OCI-LY7 (cell line): ENCODE measurements around the gene RTN4R. TPM values are rescaled to one million over a fixed set of nuclear protein-coding genes. Genes with fewer than 3 reads are reported as not detected.

Experiments
- BruUV-seq: library from RNA; stranded (reverse); fragments of 400-500 nt; replicated peaks from 2 replicates; lab custom pipeline; 2021; lab: Mats Ljungman, UMichigan
- CTCF ChIA-PET: fragments of 300-600 bp; sonication (Branson Sonifier 250); formaldehyde crosslinking; loops from one replicate; lab custom pipeline; 2022; ENCODE audit warnings: antibody characterized with exemption; ENCODE audit not compliant: unreplicated experiment; lab: Charles Lee
- POLR2A ChIA-PET: fragments of 300-600 bp; sonication (Branson Sonifier 250); formaldehyde crosslinking; loops from one replicate; lab custom pipeline; 2022; ENCODE audit warnings: antibody characterized with exemption; lab: Charles Lee
- DNase-seq: peaks from one replicate; pipeline ENCODE4 v3.0.0-alpha.2; 2015; ENCODE audit warnings: low spot score
- H2AFZ ChIP-seq: fragments of 200-600 bp; sonication (generic), shearing (Covaris generic); 2 replicates; pipeline ENCODE4 v1.6.1; 2014; ENCODE audit warnings: mild to moderate bottlenecking, antibody characterized with exemption, low read length, moderate library complexity
- H3K27ac ChIP-seq: fragments of 200-600 bp; sonication (generic); 2 replicates; pipeline ENCODE4 v1.5.1; 2014; ENCODE audit warnings: mixed run types, low read depth, mild to moderate bottlenecking, moderate library complexity, low read length, inconsistent platforms; ENCODE audit not compliant: poor library complexity, severe bottlenecking
- H3K36me3 ChIP-seq: fragments of 200-600 bp; sonication (generic); 2 replicates; pipeline ENCODE4 v1.6.1; 2014; ENCODE audit warnings: mild to moderate bottlenecking, antibody characterized with exemption, low read length, moderate library complexity, mixed read lengths; ENCODE audit not compliant: insufficient read depth
- H3K4me1 ChIP-seq: fragments of 200-600 bp; sonication (generic); 2 replicates; pipeline ENCODE4 v1.5.1; 2014; ENCODE audit warnings: mild to moderate bottlenecking, low read length; ENCODE audit not compliant: insufficient read depth, poor library complexity, severe bottlenecking
- H3K4me2 ChIP-seq: fragments of 200-600 bp; sonication (generic); 2 replicates; pipeline ENCODE4 v1.6.1; 2014; ENCODE audit warnings: mild to moderate bottlenecking, low read length
- H3K4me3 ChIP-seq: fragments of 200-600 bp; sonication (generic); 2 replicates; pipeline ENCODE4 v1.5.1; 2014; ENCODE audit warnings: mild to moderate bottlenecking, low read depth, low read length; ENCODE audit not compliant: poor library complexity, severe bottlenecking
- H3K79me2 ChIP-seq: fragments of 200-600 bp; sonication (generic); 2 replicates; pipeline ENCODE4 v1.6.1; 2016; ENCODE audit warnings: low read depth, mild to moderate bottlenecking, low read length, moderate library complexity, mixed read lengths; ENCODE audit not compliant: insufficient read depth
- H3K9me2 ChIP-seq: fragments of 200-600 bp; sonication (generic); 2 replicates; pipeline ENCODE4 v1.6.1; 2016; ENCODE audit warnings: mild to moderate bottlenecking, low read length, mixed read lengths; ENCODE audit not compliant: insufficient read depth
- H3K9me3 ChIP-seq: fragments of 200-600 bp; sonication (generic); 2 replicates; pipeline ENCODE4 v1.6.1; 2014; ENCODE audit warnings: mild to moderate bottlenecking, mixed run types, low read length, mixed read lengths
- H4K20me1 ChIP-seq: fragments of 200-600 bp; sonication (generic); 2 replicates; pipeline ENCODE4 v1.6.1; 2014; ENCODE audit warnings: mild to moderate bottlenecking, antibody characterized with exemption, low read length, moderate library complexity, mixed read lengths; ENCODE audit not compliant: insufficient read depth
- EZH2phosphoT487 ChIP-seq: fragments of 200-600 bp; sonication (generic); IDR thresholded peaks from 2 replicates; pipeline ENCODE4 v1.6.1; 2018; ENCODE audit warnings: low read depth, borderline replicate concordance, mild to moderate bottlenecking, mixed run types, antibody characterized with exemption, low read length, moderate library complexity, mixed read lengths
- intact Hi-C: fragments of 100-400 bp; cut with micrococcal nuclease; formaldehyde crosslinking; loops from one replicate; pipeline ENCODE4 v1.10.0; 2022; ENCODE audit not compliant: unreplicated experiment
- total RNA-seq, 2 experiments: library from RNA; depleted of rRNA in 1 of 2; stranded (reverse); fragments of >200 nt in 1 of 2; shearing (Covaris generic) in 1 of 2; gene quantifications; 2 replicates each; pipeline ENCODE4 v1.2.3, GENCODE V29; 2014 to 2022
- TF ChIP-seq, protein P1 (sequence below): fragments of 200-600 bp; sonication (generic); conservative IDR thresholded peaks from 2 replicates; pipeline ENCODE4 v1.5.1; 2014; ENCODE audit warnings: mild to moderate bottlenecking, antibody characterized with exemption, low read length, moderate library complexity, mixed read lengths

The RTN4R gene
- total RNA-seq, 2 experiments from 2014 or later = not detected

DNA sequence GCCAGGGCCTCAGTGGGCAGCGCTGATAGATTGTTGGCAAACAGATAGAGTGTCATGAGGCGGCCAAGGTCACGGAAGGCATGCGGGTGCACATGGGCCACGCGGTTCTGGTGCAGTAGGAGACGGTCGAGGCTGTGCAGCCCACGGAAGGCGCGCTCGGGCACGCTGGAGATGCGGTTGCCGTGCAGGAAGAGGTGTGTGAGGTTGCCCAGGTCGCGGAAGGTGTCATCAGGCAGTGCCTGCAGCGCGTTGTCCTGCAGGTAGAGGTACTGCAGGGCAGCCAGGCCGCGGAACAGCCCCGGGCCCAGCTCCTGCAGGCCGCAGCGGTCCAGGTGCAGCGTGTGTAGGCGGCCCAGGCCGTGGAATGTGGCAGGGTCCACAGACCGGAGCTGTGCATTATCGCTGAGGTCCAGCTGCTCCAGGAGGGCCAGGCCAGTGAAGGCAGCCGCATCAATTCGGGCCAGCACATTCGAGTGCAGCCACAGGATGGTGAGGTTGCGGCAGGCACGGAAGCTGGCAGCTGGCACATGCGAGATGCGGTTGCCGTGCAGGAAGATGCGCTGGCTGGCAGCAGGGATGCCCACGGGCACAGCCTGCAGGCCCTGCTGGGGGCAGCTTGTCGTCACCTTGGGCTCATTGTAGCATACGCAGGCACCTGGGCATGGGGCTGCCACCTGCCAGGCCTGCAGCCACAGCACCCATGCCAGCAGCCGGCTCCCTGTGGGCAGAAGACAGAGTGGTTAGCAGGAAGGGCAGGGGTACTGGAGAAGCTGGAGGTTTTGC lies 25.5 kb downstream of the RTN4R start:
- BruUV-seq = no TSS peak
- CTCF ChIA-PET = no interaction called here

DNA sequence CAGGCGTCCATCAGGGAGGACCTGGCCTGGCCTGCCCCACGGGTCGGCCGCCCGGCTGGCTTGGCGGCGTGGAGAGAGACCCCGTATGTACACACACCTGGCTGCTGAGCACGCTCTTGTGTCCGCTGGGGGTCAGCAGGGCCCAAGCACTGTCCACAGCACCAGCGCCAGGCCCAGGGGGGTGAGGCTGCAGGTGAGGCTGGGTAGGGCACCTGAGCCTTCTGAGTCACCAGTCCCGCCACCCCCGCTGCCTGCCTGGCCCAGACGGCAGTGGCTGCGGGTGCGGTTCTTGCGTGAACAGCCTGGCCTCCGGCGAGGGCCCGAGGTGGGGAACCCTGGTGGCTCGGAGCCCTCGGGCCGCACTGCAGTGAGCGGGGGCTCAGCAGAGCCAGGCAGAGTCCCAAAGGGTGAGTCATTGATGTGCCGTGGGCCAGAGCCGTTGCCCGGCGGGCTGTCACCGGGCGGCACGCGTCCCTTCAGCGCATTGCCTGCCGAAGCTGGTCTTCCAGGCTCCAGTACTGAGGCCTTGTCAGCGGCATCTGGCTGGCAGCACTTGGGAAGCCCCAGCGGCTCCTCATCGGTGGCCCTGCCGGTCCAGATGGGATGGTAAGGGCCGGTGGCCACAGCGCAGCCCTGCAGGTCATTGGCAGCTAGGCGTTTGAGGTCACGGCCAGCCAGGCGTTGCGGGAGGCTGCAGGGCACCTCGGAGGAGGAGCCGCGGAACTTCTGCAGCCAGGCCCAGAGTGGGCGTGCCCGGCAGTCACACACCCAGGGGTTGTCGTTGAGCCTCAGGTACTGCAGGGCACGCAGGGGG lies 26.3 kb downstream of the RTN4R start:
- CTCF ChIA-PET = no interaction called here
- POLR2A ChIA-PET = no interaction called here
- Histone ChIP-seq H3K36me3 (no peaks in the 10 kb centered on the region), H4K20me1 (no peaks in the 10 kb centered on the region), H3K79me2 (no peaks in the 10 kb centered on the region), H3K9me3 (no peaks in the 10 kb centered on the region), H3K4me1 (peaks cover 23% of the 10 kb centered on the region), H3K9me2 (no peaks in the 10 kb centered on the region), H3K4me2 (no peak overlapping the region), H2AFZ (no peak overlapping the region), H3K27ac (no peak overlapping the region), H3K4me3 (no peak overlapping the region)
- DNase-seq = no peak
- BruUV-seq = no TSS peak
- TF ChIP-seq EZH2phosphoT487 = no peak
- TF ChIP-seq, protein P1, sequence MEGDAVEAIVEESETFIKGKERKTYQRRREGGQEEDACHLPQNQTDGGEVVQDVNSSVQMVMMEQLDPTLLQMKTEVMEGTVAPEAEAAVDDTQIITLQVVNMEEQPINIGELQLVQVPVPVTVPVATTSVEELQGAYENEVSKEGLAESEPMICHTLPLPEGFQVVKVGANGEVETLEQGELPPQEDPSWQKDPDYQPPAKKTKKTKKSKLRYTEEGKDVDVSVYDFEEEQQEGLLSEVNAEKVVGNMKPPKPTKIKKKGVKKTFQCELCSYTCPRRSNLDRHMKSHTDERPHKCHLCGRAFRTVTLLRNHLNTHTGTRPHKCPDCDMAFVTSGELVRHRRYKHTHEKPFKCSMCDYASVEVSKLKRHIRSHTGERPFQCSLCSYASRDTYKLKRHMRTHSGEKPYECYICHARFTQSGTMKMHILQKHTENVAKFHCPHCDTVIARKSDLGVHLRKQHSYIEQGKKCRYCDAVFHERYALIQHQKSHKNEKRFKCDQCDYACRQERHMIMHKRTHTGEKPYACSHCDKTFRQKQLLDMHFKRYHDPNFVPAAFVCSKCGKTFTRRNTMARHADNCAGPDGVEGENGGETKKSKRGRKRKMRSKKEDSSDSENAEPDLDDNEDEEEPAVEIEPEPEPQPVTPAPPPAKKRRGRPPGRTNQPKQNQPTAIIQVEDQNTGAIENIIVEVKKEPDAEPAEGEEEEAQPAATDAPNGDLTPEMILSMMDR = no peak
- intact Hi-C loops = no loop called here

More for the DNA sequence above, 25.5 kb downstream of the RTN4R start:
- no peak overlapping the region for H3K4me2 ChIP-seq
- intact Hi-C loops = no loop called here
- H2AFZ ChIP-seq = no peak overlapping the region
- DNase-seq = no peak
- H3K79me2 ChIP-seq = no peaks in the 10 kb centered on the region
- H4K20me1 ChIP-seq = no peaks in the 10 kb centered on the region
- H3K4me3 ChIP-seq = no peak overlapping the region
- no peaks in the 10 kb centered on the region for H3K9me3 ChIP-seq
- POLR2A ChIA-PET = no interaction called here
- peaks cover 23% of the 10 kb centered on the region for H3K4me1 ChIP-seq
- H3K27ac ChIP-seq = no peak overlapping the region
- H3K36me3 ChIP-seq = no peaks in the 10 kb centered on the region
- H3K9me2 ChIP-seq = no peaks in the 10 kb centered on the region
- TF ChIP-seq EZH2phosphoT487 = no peak
- TF ChIP-seq, protein P1 = no peak
